Neural cell (in vitro differentiated cells): ENCODE measurements around the gene ASTL.

Experiments used
- EP300 ChIP-seq: fragments of 450-650 bp; conservative IDR thresholded peaks from 2 replicates; pipeline ENCODE4 v1.6.1; 2014; ENCODE audit warnings: antibody characterized with exemption, mild to moderate bottlenecking, moderate library complexity; ENCODE audit not compliant: poor library complexity, severe bottlenecking
- EZH2 ChIP-seq: fragments of 200-600, 300-800 bp; shearing (Covaris generic), sonication (generic); IDR thresholded peaks from 2 replicates; pipeline ENCODE4 v1.6.1; 2014; ENCODE audit warnings: antibody characterized with exemption, low read length, borderline replicate concordance, mild to moderate bottlenecking; ENCODE audit not compliant: insufficient read depth, poor library complexity, severe bottlenecking
- MXI1 ChIP-seq: fragments of 450-650 bp; conservative IDR thresholded peaks from 2 replicates; pipeline ENCODE4 v1.6.1; 2014; ENCODE audit warnings: antibody characterized with exemption, mild to moderate bottlenecking; ENCODE audit not compliant: poor library complexity, severe bottlenecking
- POLR2AphosphoS5 ChIP-seq: IDR thresholded peaks from 2 replicates; pipeline ENCODE4 v1.6.1; 2012
- RAD21 ChIP-seq: fragments of 450-650 bp; conservative IDR thresholded peaks from 2 replicates; pipeline ENCODE4 v1.6.1; 2014; ENCODE audit warnings: antibody characterized with exemption, mild to moderate bottlenecking, moderate library complexity
- REST ChIP-seq: IDR thresholded peaks from 2 replicates; pipeline ENCODE4 v1.6.1; 2012; ENCODE audit warnings: borderline replicate concordance
- SMC3 ChIP-seq: fragments of 450-650 bp; conservative IDR thresholded peaks from 2 replicates; pipeline ENCODE4 v1.6.1; 2014; ENCODE audit warnings: antibody characterized with exemption, mild to moderate bottlenecking, moderate library complexity; ENCODE audit not compliant: poor library complexity
- TAF1 ChIP-seq: IDR thresholded peaks from 2 replicates; pipeline ENCODE4 v1.6.1; 2012; ENCODE audit warnings: low read depth
- TF ChIP-seq, protein P1 (sequence below): fragments of 450-650 bp; IDR thresholded peaks from 2 replicates; pipeline ENCODE4 v1.5.1; 2014; ENCODE audit warnings: antibody characterized with exemption, mild to moderate bottlenecking, moderate library complexity; ENCODE audit not compliant: poor library complexity, severe bottlenecking

DNA sequence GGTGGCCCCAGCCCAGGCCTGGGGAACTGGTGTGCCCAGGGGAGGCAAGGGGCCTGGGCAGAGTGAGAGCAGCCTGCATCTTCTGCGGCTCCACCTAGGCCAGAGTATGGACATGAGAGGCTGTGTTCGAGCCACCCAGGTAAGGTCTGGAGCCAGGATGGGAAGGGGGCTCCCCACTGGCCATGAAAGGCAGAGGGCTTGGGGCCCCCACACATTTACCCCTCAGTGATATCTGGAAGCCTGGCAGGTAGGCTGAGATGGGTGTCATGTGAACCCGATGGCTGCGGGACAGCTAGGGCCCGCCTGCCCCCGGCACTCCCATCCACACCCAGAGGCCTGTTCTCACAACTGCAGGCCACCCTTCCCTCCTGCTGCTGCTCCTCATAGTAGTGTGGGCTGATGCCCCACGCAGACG is 35.1 kb downstream of the ASTL start:
- TF ChIP-seq SMC3, result no peak
- TF ChIP-seq, protein P1, sequence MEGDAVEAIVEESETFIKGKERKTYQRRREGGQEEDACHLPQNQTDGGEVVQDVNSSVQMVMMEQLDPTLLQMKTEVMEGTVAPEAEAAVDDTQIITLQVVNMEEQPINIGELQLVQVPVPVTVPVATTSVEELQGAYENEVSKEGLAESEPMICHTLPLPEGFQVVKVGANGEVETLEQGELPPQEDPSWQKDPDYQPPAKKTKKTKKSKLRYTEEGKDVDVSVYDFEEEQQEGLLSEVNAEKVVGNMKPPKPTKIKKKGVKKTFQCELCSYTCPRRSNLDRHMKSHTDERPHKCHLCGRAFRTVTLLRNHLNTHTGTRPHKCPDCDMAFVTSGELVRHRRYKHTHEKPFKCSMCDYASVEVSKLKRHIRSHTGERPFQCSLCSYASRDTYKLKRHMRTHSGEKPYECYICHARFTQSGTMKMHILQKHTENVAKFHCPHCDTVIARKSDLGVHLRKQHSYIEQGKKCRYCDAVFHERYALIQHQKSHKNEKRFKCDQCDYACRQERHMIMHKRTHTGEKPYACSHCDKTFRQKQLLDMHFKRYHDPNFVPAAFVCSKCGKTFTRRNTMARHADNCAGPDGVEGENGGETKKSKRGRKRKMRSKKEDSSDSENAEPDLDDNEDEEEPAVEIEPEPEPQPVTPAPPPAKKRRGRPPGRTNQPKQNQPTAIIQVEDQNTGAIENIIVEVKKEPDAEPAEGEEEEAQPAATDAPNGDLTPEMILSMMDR, result no peak
- no peak for TF ChIP-seq TAF1
- no peak for TF ChIP-seq EP300
- no peak for TF ChIP-seq MXI1
- TF ChIP-seq POLR2AphosphoS5, result no peak
- TF ChIP-seq RAD21, result no peak
- no peak for TF ChIP-seq REST
- TF ChIP-seq EZH2, result no peak
